Ishikawa (cell line): ENCODE data around the gene GRIN2A.

Source experiments
- CEBPB ChIP-seq: IDR thresholded peaks from 2 replicates; pipeline ENCODE4 v1.6.1; 2012
- CREB1 ChIP-seq: IDR thresholded peaks from 2 replicates; pipeline ENCODE4 v1.6.1; 2012; ENCODE audit warnings: low read depth
- EGR1 ChIP-seq: IDR thresholded peaks from 2 replicates; pipeline ENCODE4 v1.6.1; 2012
- EP300 ChIP-seq: IDR thresholded peaks from 2 replicates; pipeline ENCODE4 v1.6.1; 2012; ENCODE audit warnings: borderline replicate concordance
- FOXM1 ChIP-seq: IDR thresholded peaks from 2 replicates; pipeline ENCODE4 v1.6.1; 2012; ENCODE audit warnings: low read depth, borderline replicate concordance
- MAX ChIP-seq: IDR thresholded peaks from 2 replicates; pipeline ENCODE4 v1.6.1; 2012
- NFIC ChIP-seq: IDR thresholded peaks from 2 replicates; pipeline ENCODE4 v1.6.1; 2012
- RAD21 ChIP-seq: IDR thresholded peaks from 2 replicates; pipeline ENCODE4 v1.6.1; 2012; ENCODE audit warnings: low read depth
- REST ChIP-seq: IDR thresholded peaks from 2 replicates; pipeline ENCODE4 v1.6.1; 2012; ENCODE audit warnings: low read depth, mild to moderate bottlenecking
- TAF1 ChIP-seq: IDR thresholded peaks from 2 replicates; pipeline ENCODE4 v1.6.1; 2012; ENCODE audit warnings: low read depth, mild to moderate bottlenecking
- TCF12 ChIP-seq: IDR thresholded peaks from 2 replicates; pipeline ENCODE4 v1.6.1; 2012; ENCODE audit warnings: low read depth
- TEAD4 ChIP-seq: IDR thresholded peaks from 2 replicates; pipeline ENCODE4 v1.6.1; 2012
- USF1 ChIP-seq: IDR thresholded peaks from 2 replicates; pipeline ENCODE4 v1.6.1; 2012
- YY1 ChIP-seq: IDR thresholded peaks from 2 replicates; pipeline ENCODE4 v1.6.1; 2012; ENCODE audit warnings: low read depth
- ZBTB7A ChIP-seq: IDR thresholded peaks from 2 replicates; pipeline ENCODE4 v1.6.1; 2012; ENCODE audit warnings: low read depth

GRIN2A gene

GRCh38 chr16:9917691-9918090 is 264.5 kb downstream of the GRIN2A start:
- no peak for TF ChIP-seq TEAD4
- no peak for TF ChIP-seq TCF12
- TF ChIP-seq FOXM1: no peak
- TF ChIP-seq EP300: no peak
- no peak for TF ChIP-seq NFIC
- TF ChIP-seq ZBTB7A: no peak
- no peak for TF ChIP-seq EGR1

DNA sequence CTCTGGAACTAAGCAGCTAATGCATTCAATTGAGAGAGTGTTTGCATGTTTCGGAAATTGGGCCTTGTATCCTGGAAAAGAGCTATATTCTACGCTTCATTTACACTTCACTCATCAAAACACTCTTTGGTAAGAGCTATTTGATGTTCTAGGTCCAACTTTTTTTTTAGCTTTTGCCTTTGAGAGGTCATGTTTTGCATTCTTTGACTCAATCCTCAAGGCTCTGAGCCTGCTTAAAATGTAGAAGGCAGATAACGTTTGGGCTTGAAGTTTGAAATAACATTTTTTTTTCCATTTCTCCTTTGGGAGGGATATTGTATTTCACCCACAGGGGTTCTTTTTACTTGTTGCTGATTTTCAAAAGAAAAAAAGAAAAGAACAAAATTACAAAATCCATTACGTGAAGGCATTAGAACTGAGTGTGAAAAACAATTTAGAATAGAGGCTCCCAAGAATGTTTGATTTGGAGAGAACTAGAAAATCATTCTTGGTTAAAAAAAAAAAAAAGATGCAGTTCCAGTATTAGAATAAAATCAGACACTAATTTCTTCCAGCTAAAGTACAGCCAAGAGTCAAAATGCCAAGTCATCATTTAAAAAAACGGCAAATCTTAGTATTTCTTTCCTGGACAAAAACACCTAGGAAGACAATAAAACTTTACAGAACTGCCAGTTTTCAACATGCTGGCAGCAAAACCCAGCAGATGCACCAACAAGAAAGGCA is 268.5 kb downstream of the GRIN2A start:
- TF ChIP-seq USF1 (no peak), ZBTB7A (no peak), TAF1 (no peak), EP300 (no peak), REST (no peak), RAD21 (no peak), CEBPB (no peak), CREB1 (no peak), TCF12 (no peak), YY1 (no peak)

GRCh38 chr16:9911989-9912388 is 270.2 kb downstream of the GRIN2A start:
- TF ChIP-seq FOXM1: no peak
- no peak for TF ChIP-seq EP300
- TF ChIP-seq RAD21: no peak
- TF ChIP-seq REST: no peak

- TF ChIP-seq EP300 (no peak), MAX (no peak), YY1 (no peak), CEBPB (no peak), REST (no peak), TAF1 (no peak), NFIC (no peak), USF1 (no peak), CREB1 (no peak), TEAD4 (no peak), ZBTB7A (no peak), TCF12 (no peak), FOXM1 (no peak), EGR1 (no peak), RAD21 (no peak)
Observed at GRCh38 chr16:9911231-9911630, 271.0 kb downstream of the GRIN2A start.
